NCI-H748 treated with DMSO at 0.1 percent for 48 hours (cell line): Measurements from ENCODE around the gene ZNF778.
A peak's percentile ranks its signal among the peaks of the same experiment; 100 is the strongest.
"Not testable (repeated sequence)": the region's sequence is repeated elsewhere in the genome, so short reads cannot be mapped to it uniquely, and the experiment has no call there.

ENCODE experiments used
- DNase-seq: peaks from one replicate; lab custom pipeline; 2025; lab: John Stamatoyannopoulos, UW

ZNF778 gene

GRCh38 chr16:89217138-89217387 lies 440 bp upstream of the ZNF778 start:
- no peak for DNase-seq

GRCh38 chr16:89219365-89219764 lies 1.9 kb downstream of the ZNF778 start:
- no peak for DNase-seq

- DNase-seq: no peak
These were observed 4.1 kb downstream of the ZNF778 start for GRCh38 chr16:89221604-89222003.

- DNase-seq: no peak
These were observed 5.4 kb downstream of the ZNF778 start for GRCh38 chr16:89222931-89223330.

- no peak for DNase-seq
These were observed 7.2 kb downstream of the ZNF778 start for GRCh38 chr16:89224665-89225064.

GRCh38 chr16:89230255-89230654 lies 12.8 kb downstream of the ZNF778 start:
- no peak for DNase-seq

GRCh38 chr16:89232107-89232506 lies 14.6 kb downstream of the ZNF778 start:
- no peak for DNase-seq

GRCh38 chr16:89233678-89234490 lies 16.4 kb downstream of the ZNF778 start:
- DNase-seq: no peak

GRCh38 chr16:89237733-89238132 lies 20.2 kb downstream of the ZNF778 start:
- DNase-seq: no peak

- peak; percentile 20 for DNase-seq
These were observed 23.9 kb downstream of the ZNF778 start for GRCh38 chr16:89241187-89242007.

GRCh38 chr16:89242795-89243200 lies 25.3 kb downstream of the ZNF778 start:
- no peak for DNase-seq

GRCh38 chr16:89243664-89244063 lies 26.2 kb downstream of the ZNF778 start:
- DNase-seq: no peak

GRCh38 chr16:89244264-89244663 lies 26.8 kb downstream of the ZNF778 start:
- not testable (repeated sequence) for DNase-seq

GRCh38 chr16:89244754-89245153 lies 27.3 kb downstream of the ZNF778 start:
- no peak for DNase-seq

- DNase-seq: no peak
These were observed 28.9 kb downstream of the ZNF778 start for GRCh38 chr16:89246383-89246902.

GRCh38 chr16:89246903-89247733 lies 29.6 kb downstream of the ZNF778 start:
- peak; percentile 43 for DNase-seq

- not testable (repeated sequence) for DNase-seq
These were observed 30.2 kb downstream of the ZNF778 start for GRCh38 chr16:89247734-89248075.

GRCh38 chr16:89248196-89248982 lies 30.9 kb downstream of the ZNF778 start:
- no peak for DNase-seq

GRCh38 chr16:89253548-89254287 lies 36.2 kb downstream of the ZNF778 start:
- DNase-seq: no peak

- DNase-seq: no peak
These were observed 39.2 kb downstream of the ZNF778 start for GRCh38 chr16:89256651-89257254.
